Central memory CD8-positive, alpha-beta T cell (primary cell): Measurements from ENCODE around the gene MAPK1.
"Not testable (repeated sequence)": the region's sequence is repeated elsewhere in the genome, so short reads cannot be mapped to it uniquely, and the experiment has no call there.

Experiments
- ATAC-seq: fragments of 150-1000 bp; cut with Tn5 transposase; replicated peaks from 2 replicates; pipeline ENCODE4 v1.10.0; 2022; ENCODE audit warnings: mild to moderate bottlenecking, moderate FRiP score, moderate number of reproducible peaks; ENCODE audit not compliant: poor library complexity, severe bottlenecking; ENCODE audit errors: extremely low read depth
- DNase-seq, 2 donors: peaks; one replicate each; pipeline ENCODE4 v3.0.0; 2021; ENCODE audit warnings: low spot score in 2 of 2
- H3K27ac Mint-ChIP-seq: one replicate; pipeline ENCODE4 v1.8.0; 2022; ENCODE audit warnings: low read depth, mild to moderate bottlenecking, moderate library complexity, mixed read lengths
- H3K27me3 Mint-ChIP-seq: one replicate; pipeline ENCODE4 v1.8.0; 2022; ENCODE audit warnings: mixed read lengths
- H3K36me3 Mint-ChIP-seq: one replicate; pipeline ENCODE4 v1.8.0; 2022; ENCODE audit warnings: mild to moderate bottlenecking, moderate library complexity, mixed read lengths; ENCODE audit not compliant: insufficient read depth
- H3K4me1 Mint-ChIP-seq: one replicate; pipeline ENCODE4 v1.8.0; 2022; ENCODE audit warnings: mixed read lengths
- H3K4me3 Mint-ChIP-seq: one replicate; pipeline ENCODE4 v1.8.0; 2022; ENCODE audit warnings: mild to moderate bottlenecking, moderate library complexity, mixed read lengths
- H3K9me3 Mint-ChIP-seq: one replicate; pipeline ENCODE4 v1.8.0; 2022; ENCODE audit warnings: mixed read lengths

Gene MAPK1

DNA sequence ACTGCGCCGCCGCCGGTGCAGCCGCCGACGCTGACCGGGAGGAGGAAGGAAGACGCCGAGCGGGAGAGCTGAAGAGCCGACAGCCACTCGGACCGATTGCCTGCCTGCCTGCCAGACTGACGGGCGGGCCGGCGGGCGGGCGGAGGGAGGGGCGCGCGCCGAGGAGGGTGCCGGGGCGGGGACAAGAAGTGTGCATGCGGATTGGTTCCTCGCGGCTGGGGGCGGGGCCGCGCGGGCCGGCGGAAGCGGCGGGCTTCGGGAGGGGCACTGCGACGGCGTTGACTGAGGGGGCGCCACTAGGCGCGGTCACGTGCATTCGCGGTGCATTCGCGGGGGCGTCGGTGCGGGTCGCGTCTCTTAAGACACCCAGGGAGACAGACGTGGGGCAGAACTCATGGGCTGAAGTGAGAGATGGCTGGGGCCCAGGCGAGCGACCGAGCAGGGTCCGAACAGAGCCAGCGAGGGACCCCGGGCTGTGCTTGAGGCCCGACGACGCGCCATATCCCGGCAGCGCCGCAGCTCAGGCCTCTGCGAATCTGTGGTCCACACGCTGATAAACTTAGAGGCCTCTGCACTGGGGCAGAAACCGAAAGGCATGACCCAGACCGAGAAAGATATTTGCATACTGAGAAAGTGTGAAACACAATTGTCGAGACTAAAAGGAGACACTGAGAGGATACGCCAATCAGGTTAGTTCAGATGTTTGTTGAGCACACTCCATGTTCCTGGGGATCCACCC lies at the start of gene MAPK1:
Gene MAPK1, minus strand, starts transcription at position 118 of the 739 bp plus-strand sequence. CDS start 205 bp downstream, outside the sequence.
- Mint-ChIP-seq H3K4me1 (peaks cover 43% of the 10 kb centered on the region), H3K36me3 (peaks cover 19% of the 10 kb centered on the region), H3K4me3 (peak within 1 kb of the TSS; percentile 96), H3K27me3 (no peaks in the 10 kb centered on the region), H3K27ac (peak within 1 kb of the TSS; percentile 95), H3K9me3 (no peaks in the 10 kb centered on the region)
- DNase-seq: peak; percentile 90 to 92
- peak; percentile 87 for ATAC-seq

DNA sequence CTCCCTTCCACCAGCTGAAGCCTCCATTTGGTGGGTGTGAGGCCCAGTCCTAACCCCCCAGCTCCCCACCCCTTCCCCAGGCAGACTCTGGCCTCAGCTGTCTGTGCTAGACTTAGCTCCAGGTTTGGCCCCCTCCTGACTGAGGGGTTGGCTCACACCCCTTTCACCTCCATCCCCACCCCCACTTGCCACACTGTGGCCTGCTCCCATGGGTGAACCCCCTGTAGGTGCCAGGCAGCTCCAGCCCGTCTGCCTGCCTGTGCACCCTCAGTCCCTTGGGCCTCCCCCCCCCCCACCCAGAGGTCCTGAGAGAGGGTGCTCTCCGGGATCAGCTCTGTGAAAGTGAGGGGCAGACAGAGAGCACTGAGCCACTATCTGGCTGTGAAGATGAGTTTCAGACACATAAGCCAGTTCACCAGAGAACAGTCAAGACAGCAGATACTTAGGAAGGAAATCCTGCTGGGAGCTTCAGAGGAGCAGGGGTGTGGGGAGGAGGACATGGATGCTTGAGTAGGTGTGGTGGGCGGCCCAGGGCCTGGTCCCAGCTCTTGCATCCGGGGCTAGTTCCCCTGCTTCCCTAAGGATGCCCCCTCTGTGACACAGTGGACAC lies 49.0 kb upstream of the MAPK1 start:
- Mint-ChIP-seq H3K27me3 (no peaks in the 10 kb centered on the region), H3K4me3 (no peak overlapping the region), H3K36me3 (no peaks in the 10 kb centered on the region), H3K4me1 (no peaks in the 10 kb centered on the region), H3K9me3 (no peaks in the 10 kb centered on the region), H3K27ac (peak overlapping the region; percentile 38)
- ATAC-seq: no peak
- DNase-seq: no peak

GRCh38 chr22:21915624-21916308 lies 48.3 kb upstream of the MAPK1 start:
- DNase-seq (no peak), ATAC-seq (no peak)
- Mint-ChIP-seq H3K36me3 (no peaks in the 10 kb centered on the region), H3K27me3 (no peaks in the 10 kb centered on the region), H3K4me3 (no peak overlapping the region), H3K27ac (no peak overlapping the region), H3K9me3 (no peaks in the 10 kb centered on the region), H3K4me1 (no peaks in the 10 kb centered on the region)

- not testable (repeated sequence) for H3K4me3 Mint-ChIP-seq
Observed at GRCh38 chr22:21914033-21914642, 46.7 kb upstream of the MAPK1 start.

GRCh38 chr22:21910367-21910766 lies 42.9 kb upstream of the MAPK1 start:
- not testable (repeated sequence) for DNase-seq, H3K27ac Mint-ChIP-seq, H3K9me3 Mint-ChIP-seq, H3K27me3 Mint-ChIP-seq, H3K4me3 Mint-ChIP-seq, H3K36me3 Mint-ChIP-seq, ATAC-seq, H3K4me1 Mint-ChIP-seq

More at GRCh38 chr22:21914033-21914642, 46.7 kb upstream of the MAPK1 start:
- H3K27me3 Mint-ChIP-seq, ATAC-seq, H3K4me1 Mint-ChIP-seq, H3K27ac Mint-ChIP-seq, DNase-seq, H3K9me3 Mint-ChIP-seq, H3K36me3 Mint-ChIP-seq: not testable (repeated sequence)

- DNase-seq (no peak), ATAC-seq (no peak)
- Mint-ChIP-seq H3K9me3 (no peaks in the 10 kb centered on the region), H3K36me3 (peaks cover 2% of the 10 kb centered on the region), H3K27ac (no peak overlapping the region), H3K4me1 (no peaks in the 10 kb centered on the region), H3K4me3 (no peak overlapping the region), H3K27me3 (no peaks in the 10 kb centered on the region)
Observed at GRCh38 chr22:21909871-21910270, 42.4 kb upstream of the MAPK1 start.

- H3K4me1 Mint-ChIP-seq: no peaks in the 10 kb centered on the region
- ATAC-seq (no peak), DNase-seq (no peak)
- H3K27me3 Mint-ChIP-seq: no peaks in the 10 kb centered on the region
- no peaks in the 10 kb centered on the region for H3K9me3 Mint-ChIP-seq
- H3K36me3 Mint-ChIP-seq: peaks cover 2% of the 10 kb centered on the region
- no peak overlapping the region for H3K4me3 Mint-ChIP-seq
- H3K27ac Mint-ChIP-seq: no peak overlapping the region
Observed at GRCh38 chr22:21907638-21908522, 40.4 kb upstream of the MAPK1 start.

DNA sequence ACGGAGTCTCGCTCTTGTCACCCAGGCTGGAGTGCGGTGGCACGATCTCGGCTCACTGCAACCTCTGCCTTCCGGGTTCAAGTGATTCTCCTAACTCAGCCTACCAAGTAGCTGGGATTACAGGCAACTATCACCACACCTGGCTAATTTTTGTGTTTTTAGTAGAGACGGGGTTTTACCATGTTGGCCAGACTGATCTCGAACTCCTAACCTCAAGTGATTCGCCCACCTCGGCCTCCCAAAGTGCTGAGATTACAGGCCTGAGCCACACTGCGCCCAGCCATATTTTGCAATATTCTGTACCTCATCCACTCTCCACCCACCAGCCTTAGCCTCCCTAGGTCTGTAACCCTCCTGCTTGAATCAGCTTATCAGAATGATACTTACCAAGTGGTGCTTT lies 37.8 kb upstream of the MAPK1 start:
- not testable (repeated sequence) for H3K36me3 Mint-ChIP-seq, H3K27ac Mint-ChIP-seq, DNase-seq, H3K4me1 Mint-ChIP-seq, ATAC-seq, H3K27me3 Mint-ChIP-seq, H3K4me3 Mint-ChIP-seq, H3K9me3 Mint-ChIP-seq

GRCh38 chr22:21904250-21904789 lies 36.9 kb upstream of the MAPK1 start:
- ATAC-seq (no peak), DNase-seq (no peak)
- Mint-ChIP-seq H3K9me3 (no peaks in the 10 kb centered on the region), H3K27me3 (no peaks in the 10 kb centered on the region), H3K27ac (no peak overlapping the region), H3K4me1 (no peaks in the 10 kb centered on the region), H3K4me3 (no peak overlapping the region), H3K36me3 (peaks cover 2% of the 10 kb centered on the region)

GRCh38 chr22:21903283-21903682 lies 35.8 kb upstream of the MAPK1 start:
- no peak for DNase-seq
- Mint-ChIP-seq H3K36me3 (peaks cover 2% of the 10 kb centered on the region), H3K27ac (no peak overlapping the region), H3K4me1 (no peaks in the 10 kb centered on the region), H3K27me3 (no peaks in the 10 kb centered on the region), H3K9me3 (no peaks in the 10 kb centered on the region), H3K4me3 (no peak overlapping the region)
- ATAC-seq: no peak

- Mint-ChIP-seq H3K9me3 (no peaks in the 10 kb centered on the region), H3K27me3 (no peaks in the 10 kb centered on the region), H3K27ac (no peak overlapping the region), H3K4me1 (no peaks in the 10 kb centered on the region), H3K4me3 (no peak overlapping the region), H3K36me3 (no peaks in the 10 kb centered on the region)
- ATAC-seq: no peak
- DNase-seq: no peak
Observed at GRCh38 chr22:21902296-21903087, 35.0 kb upstream of the MAPK1 start.
